ENCODE measurements around the gene RERG.

GRCh38 chr12:15244926-15245325 lies 23.7 kb upstream of the RERG start:
- TF ChIP-seq CTCF (IDR thresholded peaks at IDR 0.05; ENCODE audit: low read length) (no peak), EZH2 (optimal IDR thresholded peaks at IDR 0.05; ENCODE audit: low read depth, low read length) (no peak)
